ENCODE measurements around the gene LRFN5.
A peak's percentile ranks its signal among the peaks of the same experiment; 100 is the strongest.
"Not testable (repeated sequence)": the region's sequence is repeated elsewhere in the genome, so short reads cannot be mapped to it uniquely, and the experiment has no call there.

The LRFN5 gene

DNA sequence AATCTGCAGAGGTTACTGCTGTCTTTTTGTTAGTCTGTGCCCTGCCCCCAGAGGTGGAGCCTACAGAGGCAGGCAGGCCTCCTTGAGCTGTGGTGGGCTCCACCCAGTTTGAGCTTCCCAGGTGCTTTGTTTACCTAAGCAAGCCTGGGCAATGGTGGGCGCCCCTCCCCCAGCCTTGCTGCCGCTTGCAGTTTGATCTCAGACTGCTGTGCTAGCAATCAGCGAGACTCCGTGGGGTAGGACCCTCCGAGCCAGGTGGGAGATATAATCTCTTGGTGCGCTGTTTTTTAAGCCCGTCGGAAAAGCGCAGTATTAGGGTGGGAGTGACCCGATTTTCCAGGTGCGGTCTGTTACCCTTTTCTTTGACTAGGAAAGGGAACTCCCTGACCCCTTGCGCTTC, 304.5 kb downstream of the LRFN5 start:
- not testable (repeated sequence) for DNase-seq

DNA sequence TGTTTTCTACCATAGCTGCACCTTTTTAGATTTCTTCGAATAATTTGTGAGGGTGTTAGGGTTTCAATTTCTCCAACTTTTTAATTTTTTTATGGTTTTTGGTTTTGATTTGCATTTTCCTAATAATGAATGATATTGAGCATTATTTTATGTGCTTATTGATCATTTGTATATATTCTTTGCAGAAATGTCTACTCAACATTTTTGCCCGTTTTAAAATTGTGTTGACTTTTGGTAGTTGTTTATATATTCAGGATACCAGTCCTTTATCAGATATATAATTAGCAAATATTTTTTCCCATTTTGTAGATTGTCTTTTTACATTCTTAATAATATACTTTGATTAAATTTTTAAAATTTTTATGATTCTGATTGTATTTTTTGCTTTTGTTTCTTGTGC, 306.7 kb downstream of the LRFN5 start:
- DNase-seq, result no peak

DNA sequence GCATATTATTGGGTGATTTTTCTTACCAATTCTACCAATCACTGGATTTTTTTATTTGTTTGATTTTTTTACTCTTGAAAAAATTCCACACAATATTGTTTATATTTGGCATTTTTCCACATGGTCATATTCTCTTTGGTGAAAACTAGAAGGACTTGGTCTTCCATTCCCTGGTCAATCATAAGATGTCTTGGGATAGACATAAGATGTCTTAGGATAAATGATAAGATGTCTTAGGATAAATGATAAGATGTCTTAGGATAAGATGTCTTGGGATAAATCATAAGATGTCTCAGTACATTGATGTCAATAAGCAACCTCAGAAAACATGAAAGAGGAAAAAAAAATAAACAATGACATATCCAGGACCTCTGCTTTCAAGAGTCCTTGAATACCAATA, 309.1 kb downstream of the LRFN5 start:
- no peak for DNase-seq

DNA sequence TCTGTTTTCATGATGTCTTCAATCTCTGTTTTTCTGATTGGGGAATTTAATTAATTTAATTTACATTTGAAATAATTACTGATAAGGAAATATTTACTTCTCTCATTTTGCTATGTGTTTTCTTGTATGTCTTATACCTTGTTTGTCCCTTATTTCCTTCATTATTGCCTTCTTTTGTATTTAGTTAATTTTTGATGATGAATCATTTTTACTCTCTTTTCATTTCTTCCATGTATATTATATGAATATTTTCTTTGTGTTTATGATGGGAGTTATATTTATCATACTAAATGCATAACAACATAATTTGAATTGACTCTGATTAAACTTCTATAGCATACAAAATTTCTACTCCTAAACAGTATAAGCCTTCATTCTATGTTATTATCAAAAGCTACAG, 309.6 kb downstream of the LRFN5 start:
- DNase-seq, result no peak

- DNase-seq, result peak; percentile 79
Observed at GRCh38 chr14:41925409-41925808, 318.7 kb downstream of the LRFN5 start.

- no peak for DNase-seq
Observed at GRCh38 chr14:41950428-41951151, 343.9 kb downstream of the LRFN5 start.
